Vagina (tissue), 2 donors: Measurements from ENCODE around the gene HNRNPLL. TPM values are rescaled to one million over a fixed set of nuclear protein-coding genes. Genes with fewer than 3 reads are reported as not detected.
"Not testable (repeated sequence)": the region's sequence is repeated elsewhere in the genome, so short reads cannot be mapped to it uniquely, and the experiment has no call there.

Experiments used
- DNase-seq, 2 donors: peaks; one replicate each; pipeline ENCODE4 v3.0.0-alpha.2; 2017; ENCODE audit errors: extremely low spot score in 2 of 2
- H3K27ac ChIP-seq: fragments of 200-600 bp; sonication (generic); one replicate; pipeline ENCODE4 v1.5.1; 2019
- H3K27me3 ChIP-seq: fragments of 200-600 bp; sonication (generic); one replicate; pipeline ENCODE4 v1.5.1; 2019
- H3K36me3 ChIP-seq, 2 donors: fragments of 200-600 bp; sonication (generic); one replicate each; pipeline ENCODE4 v1.5.1; 2017 to 2019
- H3K4me1 ChIP-seq: fragments of 200-600 bp; sonication (generic); one replicate; pipeline ENCODE4 v1.5.1; 2019
- H3K4me3 ChIP-seq, 2 donors: fragments of 200-600 bp; sonication (generic); 1 replicate in 1 of 2; 2 replicates in 1 of 2; pipeline ENCODE4 v1.5.1; 2016 to 2019
- H3K9me3 ChIP-seq: fragments of 200-600 bp; sonication (generic); one replicate; pipeline ENCODE4 v1.5.1; 2019
- CTCF ChIP-seq, 3 experiments: fragments of 450-650 bp in 2 of 3; fragments of 200-600 bp in 1 of 3; sonication (generic) in 1 of 3; IDR thresholded peaks; one replicate each; pipeline ENCODE4 v1.5.1; 2017 to 2019; ENCODE audit warnings: antibody characterized with exemption in 3 of 3, mild to moderate bottlenecking in 2 of 3, moderate library complexity in 2 of 3
- POLR2A ChIP-seq, 2 donors: fragments of 450-650 bp; IDR thresholded peaks; one replicate each; pipeline ENCODE4 v1.6.1; 2017; ENCODE audit warnings: antibody characterized with exemption in 2 of 2, mild to moderate bottlenecking in 2 of 2, moderate library complexity in 2 of 2
- POLR2AphosphoS5 ChIP-seq, 2 donors: sonication (generic); formaldehyde crosslinking; IDR thresholded peaks; one replicate each; pipeline ENCODE4 v1.9.0; 2017; ENCODE audit warnings: antibody characterized with exemption in 2 of 2, mild to moderate bottlenecking in 2 of 2, low read depth in 1 of 2; ENCODE audit not compliant: insufficient read depth in 1 of 2
- intact Hi-C: fragments of 100-400 bp; cut with DNase I; formaldehyde crosslinking; loops from one replicate; pipeline ENCODE4 v1.15.1; 2023
- total RNA-seq: library from RNA; depleted of rRNA; stranded (reverse); fragments of >200 nt; gene quantifications from one replicate; pipeline ENCODE4 v1.2.3, GENCODE V29; 2016

The HNRNPLL gene
- total RNA-seq, 1 donor from 2014 or later = 33.9 TPM

- H3K36me3 ChIP-seq = no peaks in the 10 kb centered on the region
- H3K4me3 ChIP-seq = no peak overlapping the region
- intact Hi-C loops = no loop called here
- no peaks in the 10 kb centered on the region for H3K9me3 ChIP-seq
- TF ChIP-seq POLR2A (IDR thresholded peaks at IDR 0.05) (no peak), POLR2AphosphoS5 (IDR thresholded peaks at IDR 0.05; ENCODE audit: insufficient read depth in 1 of 2, low read depth in 1 of 2) (no peak), CTCF (IDR thresholded peaks at IDR 0.05) (no peak)
- no peak overlapping the region for H3K27ac ChIP-seq
- H3K4me1 ChIP-seq = no peaks in the 10 kb centered on the region
- H3K27me3 ChIP-seq = no peaks in the 10 kb centered on the region
- no peak for DNase-seq
These were observed 40.4 kb upstream of the HNRNPLL start for GRCh38 chr2:38643021-38643671.

DNA sequence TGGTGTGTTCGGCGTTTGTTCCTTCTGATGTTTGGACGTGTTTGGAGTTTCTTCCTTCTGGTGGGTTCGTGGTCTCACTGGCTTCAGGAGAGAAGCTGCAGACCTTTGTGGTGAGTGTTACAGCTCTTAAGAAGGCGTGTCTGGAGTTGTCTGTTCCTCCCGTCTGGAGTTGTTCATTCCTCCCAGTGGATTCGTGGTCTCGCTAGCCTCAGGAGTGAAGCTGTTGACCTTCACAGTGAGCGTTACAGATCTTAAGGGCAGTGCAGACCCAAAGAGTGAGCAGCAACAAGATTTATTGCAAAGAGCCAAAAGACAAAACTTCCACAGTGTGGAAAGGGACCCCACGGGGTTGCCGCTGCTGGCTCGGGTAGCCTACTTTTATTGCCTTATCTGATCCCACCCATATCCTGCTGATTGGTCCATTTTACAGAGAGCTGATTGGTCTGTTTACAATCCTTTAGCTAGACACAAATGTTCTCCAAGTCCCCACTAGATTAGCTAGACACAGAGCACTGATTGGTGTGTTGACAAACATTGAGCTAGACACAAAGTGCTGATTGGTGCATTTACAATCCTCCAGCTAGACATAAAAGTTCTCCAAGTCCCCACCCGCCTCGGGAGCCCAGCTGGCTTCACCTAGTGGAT is 39.8 kb upstream of the HNRNPLL start:
- DNase-seq, intact Hi-C loops, H3K27ac ChIP-seq, H3K4me1 ChIP-seq, H3K4me3 ChIP-seq, H3K36me3 ChIP-seq, H3K27me3 ChIP-seq, H3K9me3 ChIP-seq: not testable (repeated sequence)

DNA sequence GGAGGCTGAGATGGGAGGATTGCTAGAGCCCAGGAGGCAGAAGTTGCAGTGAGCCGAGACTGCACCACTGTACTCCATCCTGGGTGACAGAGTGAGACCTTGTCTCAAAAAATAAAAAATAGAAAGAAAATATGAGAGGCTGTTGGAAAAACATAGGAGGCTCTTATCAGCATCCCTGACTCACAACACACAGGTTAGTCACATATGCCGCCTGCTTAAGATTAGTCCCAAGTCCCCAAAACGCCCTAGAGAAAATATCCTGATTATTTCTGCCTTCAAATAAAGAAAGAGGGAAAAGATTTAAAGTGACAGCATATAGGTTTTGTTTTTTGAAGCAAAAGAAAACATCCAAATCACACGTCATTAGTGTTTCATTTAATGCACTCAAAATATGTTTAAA is 33.3 kb upstream of the HNRNPLL start:
- Histone ChIP-seq H3K4me1 (no peaks in the 10 kb centered on the region), H3K27me3 (no peaks in the 10 kb centered on the region), H3K27ac (no peak overlapping the region), H3K9me3 (no peaks in the 10 kb centered on the region), H3K36me3 (no peaks in the 10 kb centered on the region), H3K4me3 (no peak overlapping the region)
- TF ChIP-seq POLR2AphosphoS5 (IDR thresholded peaks at IDR 0.05; ENCODE audit: insufficient read depth in 1 of 2, low read depth in 1 of 2) (no peak), POLR2A (IDR thresholded peaks at IDR 0.05) (no peak), CTCF (IDR thresholded peaks at IDR 0.05) (no peak)
- DNase-seq = no peak
- intact Hi-C loops = no loop called here

DNA sequence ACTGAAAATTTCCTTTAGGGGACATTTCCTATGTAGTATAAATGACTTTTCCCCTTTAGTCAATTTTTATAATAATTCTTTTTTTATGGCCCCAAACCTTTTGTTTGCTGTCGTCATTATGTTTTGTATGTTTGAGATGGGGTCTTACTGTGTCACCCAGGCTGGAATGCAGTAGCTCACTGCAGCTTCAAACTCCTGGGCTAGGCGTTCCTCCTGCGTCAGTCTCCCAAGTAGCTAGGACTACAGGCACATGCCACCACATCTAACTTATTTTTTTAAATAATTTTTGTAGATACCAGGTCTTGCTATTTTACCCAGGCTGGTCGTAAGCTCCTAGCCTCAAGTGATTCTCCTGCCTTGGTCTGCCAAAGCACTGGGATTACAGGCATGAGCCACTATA is 32.4 kb upstream of the HNRNPLL start:
- no peaks in the 10 kb centered on the region for H3K9me3 ChIP-seq
- intact Hi-C loops = no loop called here
- no peak overlapping the region for H3K4me3 ChIP-seq
- no peak for DNase-seq
- H3K27me3 ChIP-seq = no peaks in the 10 kb centered on the region
- no peaks in the 10 kb centered on the region for H3K4me1 ChIP-seq
- TF ChIP-seq CTCF (IDR thresholded peaks at IDR 0.05) (no peak), POLR2A (IDR thresholded peaks at IDR 0.05) (no peak), POLR2AphosphoS5 (IDR thresholded peaks at IDR 0.05; ENCODE audit: insufficient read depth in 1 of 2, low read depth in 1 of 2) (no peak)
- no peaks in the 10 kb centered on the region for H3K36me3 ChIP-seq
- H3K27ac ChIP-seq = no peak overlapping the region

DNA sequence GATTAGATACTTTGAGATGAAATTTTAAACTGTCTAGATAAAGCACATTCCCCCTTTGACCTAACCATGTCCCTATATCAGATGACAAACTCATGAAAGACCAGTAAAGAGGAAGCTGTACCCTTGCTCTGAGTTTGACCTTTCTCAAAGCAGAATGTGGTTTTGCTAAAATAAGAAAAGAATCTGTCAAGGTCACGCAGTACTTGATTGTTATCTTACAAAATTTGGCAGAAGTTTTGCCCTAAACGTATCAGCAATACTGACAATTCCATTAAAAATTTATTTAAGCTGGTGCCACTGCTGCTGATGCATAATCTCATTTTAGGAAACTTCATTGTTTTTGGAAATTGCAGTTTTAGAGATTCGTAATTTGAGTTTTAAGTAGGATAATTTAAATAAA is 32.0 kb upstream of the HNRNPLL start:
- no peak for DNase-seq
- Histone ChIP-seq H3K4me1 (no peaks in the 10 kb centered on the region), H3K27me3 (no peaks in the 10 kb centered on the region), H3K9me3 (no peaks in the 10 kb centered on the region), H3K27ac (no peak overlapping the region), H3K36me3 (no peaks in the 10 kb centered on the region), H3K4me3 (no peak overlapping the region)
- intact Hi-C loops = no loop called here
- no peak for TF ChIP-seq CTCF (IDR thresholded peaks at IDR 0.05)
